Measurements from ENCODE around the gene TBL1X.

DNA sequence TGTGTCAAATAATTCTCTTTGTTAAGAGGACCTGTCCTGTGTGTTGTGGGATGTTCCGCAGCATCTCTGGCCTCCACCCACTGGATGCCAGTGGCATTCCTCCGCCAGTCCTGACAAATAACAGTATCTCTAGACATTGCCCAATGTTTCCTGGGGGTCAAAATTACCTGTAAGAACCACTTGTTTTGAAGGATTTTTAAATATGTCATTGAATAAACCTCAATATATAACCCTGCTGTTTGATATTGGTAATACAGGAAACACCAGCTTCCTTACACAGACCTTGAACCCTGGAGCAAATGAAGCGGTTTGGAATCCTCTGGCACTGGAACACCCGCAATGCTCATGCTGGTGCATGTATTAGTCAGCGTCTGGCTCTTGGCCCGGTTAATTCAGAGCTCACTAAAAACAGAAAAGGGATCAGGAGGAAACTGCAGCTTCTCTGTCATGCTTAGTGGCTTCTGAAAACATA lies 101.3 kb downstream of the TBL1X start:
- no peak for TF ChIP-seq CTCF (IDR thresholded peaks at IDR 0.05; ENCODE audit: low read depth, low read length)
- TF ChIP-seq POLR2A (IDR thresholded peaks at IDR 0.05; ENCODE audit: extremely low read depth, insufficient read length), result no peak
- TF ChIP-seq MYC (IDR thresholded peaks at IDR 0.05; ENCODE audit: low read depth, low read length), result no peak

Measured in NB4 (cell line).